Measurements from ENCODE around the gene KCNQ1OT1.

Gene KCNQ1OT1

DNA sequence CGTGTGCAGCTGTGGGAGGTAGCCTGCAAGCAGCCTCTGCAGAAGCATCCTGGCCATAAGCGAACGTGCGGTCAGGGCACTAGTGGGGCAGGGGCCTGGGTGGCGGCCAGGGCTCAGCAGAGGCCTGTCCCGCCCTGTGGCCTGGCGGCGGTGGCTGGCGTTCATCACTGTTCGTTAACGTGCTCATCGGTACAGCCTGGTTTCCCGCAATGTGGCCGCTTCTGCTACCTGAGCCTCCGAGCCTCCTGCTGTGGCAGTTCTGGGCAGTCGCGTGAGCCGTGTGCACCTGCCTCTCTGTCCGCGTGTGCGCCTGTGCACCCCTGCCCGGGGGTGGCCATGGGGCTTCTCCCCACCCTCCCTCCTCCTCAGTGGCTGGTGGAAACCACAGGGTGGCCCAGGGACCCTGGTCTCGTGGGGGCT, 117.9 kb downstream of the KCNQ1OT1 start:
- no peak overlapping the region for H3K4ac ChIP-seq (ENCODE audit: low read length)
- H2AFZ ChIP-seq (ENCODE audit: low read length), result no peak overlapping the region
- H3K18ac ChIP-seq (ENCODE audit: low read length), result peak overlapping the region; percentile 86
- no peak overlapping the region for H3K4me3 ChIP-seq (ENCODE audit: low read length in 2 of 2)
- peaks cover 0 to 8% of the 10 kb centered on the region in 2 donors for H3K4me1 ChIP-seq (ENCODE audit: control insufficient read depth in 2 of 2, insufficient read depth in 1 of 2, low read depth in 1 of 2, low read length in 2 of 2)
- peak overlapping the region; percentile 97 for H3K14ac ChIP-seq (ENCODE audit: low read length)
- no CpG with 5 or more reads among the region's 23 CpGs for WGBS, 2 donors (ENCODE audit: extremely low coverage in 2 of 2, insufficient read length in 2 of 2, insufficient replicate concordance in 1 of 2)
- no peak overlapping the region for H3K27ac ChIP-seq (replicated peaks; ENCODE audit: low read length)
- H3K27me3 ChIP-seq (ENCODE audit: control insufficient read depth in 3 of 3, insufficient read depth in 3 of 3, low read depth in 1 of 3, low read length in 3 of 3), result peaks cover 0 to 8% (median 0%) of the 10 kb centered on the region in 3 experiments
- peak overlapping the region; percentile 63 for H3K9ac ChIP-seq (ENCODE audit: low read depth, low read length, poor library complexity)
- H3K9me3 ChIP-seq (replicated peaks in 1 of 2; ENCODE audit: control insufficient read depth in 2 of 2, insufficient read depth in 1 of 2, low read depth in 1 of 2, low read length in 2 of 2), result no peaks in the 10 kb centered on the region
- peaks cover 2% of the 10 kb centered on the region for H3K79me1 ChIP-seq (ENCODE audit: low read depth, low read length)
- H2BK12ac ChIP-seq (ENCODE audit: low read length), result peak overlapping the region; percentile 63
- no peak overlapping the region for H2BK5ac ChIP-seq (ENCODE audit: low read length)
- peak overlapping the region; percentile 95 for H2AK5ac ChIP-seq (ENCODE audit: low read depth, low read length)
- peak overlapping the region; percentile 14 for H2BK15ac ChIP-seq (ENCODE audit: low read length)
- H4K91ac ChIP-seq (ENCODE audit: low read depth, low read length, poor library complexity), result no peak overlapping the region
- H4K8ac ChIP-seq (ENCODE audit: low read depth, low read length), result no peak overlapping the region
- no peak overlapping the region for H3K4me2 ChIP-seq (ENCODE audit: insufficient read depth, low read length, poor library complexity, severe bottlenecking)
- no peak overlapping the region for H2BK120ac ChIP-seq (ENCODE audit: low read depth, low read length)
- H3K23ac ChIP-seq (ENCODE audit: low read depth, low read length, poor library complexity), result peak overlapping the region; percentile 52
- no peak for DNase-seq (ENCODE audit: low spot score)
- H3K36me3 ChIP-seq (replicated peaks in 1 of 2; ENCODE audit: control insufficient read depth in 2 of 2, insufficient read depth in 2 of 2, low read length in 2 of 2), result no peaks in the 10 kb centered on the region

DNA sequence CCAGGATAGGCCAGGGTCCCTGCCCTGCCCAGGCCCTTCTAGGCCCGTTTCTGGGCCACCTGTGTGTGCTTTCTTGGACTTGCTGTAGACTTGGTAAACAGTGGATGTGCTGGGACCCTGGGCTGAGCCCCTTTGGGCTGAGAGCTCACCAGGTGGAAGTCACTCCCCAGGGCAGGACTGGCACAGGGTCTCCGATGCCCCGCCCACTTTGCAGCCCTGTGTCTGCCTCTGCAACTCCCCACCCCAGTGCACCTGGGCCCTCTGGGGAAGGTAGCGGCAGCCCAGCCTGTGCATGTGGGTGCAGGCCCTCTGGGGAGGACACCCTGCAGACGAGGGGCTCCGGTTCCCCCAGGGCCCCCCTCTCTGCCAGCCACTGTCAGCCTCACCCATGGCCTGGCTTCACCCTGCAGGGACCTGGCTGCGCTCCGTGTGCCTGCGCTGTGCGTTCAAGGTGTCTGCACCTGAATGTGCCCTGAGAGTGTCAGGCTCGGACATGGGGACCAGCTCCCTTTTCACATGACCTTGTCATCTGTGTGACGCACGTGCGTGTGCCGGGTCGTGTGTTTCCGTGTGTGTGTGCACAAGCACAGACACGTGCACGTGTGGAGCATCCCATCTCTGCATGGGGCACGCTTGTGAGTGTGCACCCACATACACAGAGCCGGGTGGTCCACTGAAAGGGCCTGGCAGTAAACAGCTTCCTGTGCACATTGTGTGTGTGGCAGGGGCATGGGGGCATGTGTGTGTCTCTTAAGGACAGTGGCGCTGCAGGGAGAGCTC, 118.5 kb downstream of the KCNQ1OT1 start:
- Histone ChIP-seq H2BK15ac (ENCODE audit: low read length) (peak overlapping the region; percentile 14), H2AFZ (ENCODE audit: low read length) (no peak overlapping the region), H3K4me1 (ENCODE audit: control insufficient read depth in 2 of 2, insufficient read depth in 1 of 2, low read depth in 1 of 2, low read length in 2 of 2) (peaks cover 0 to 8% of the 10 kb centered on the region in 2 donors), H4K91ac (ENCODE audit: low read depth, low read length, poor library complexity) (no peak overlapping the region), H2AK5ac (ENCODE audit: low read depth, low read length) (peak overlapping the region; percentile 95), H3K4me2 (ENCODE audit: insufficient read depth, low read length, poor library complexity, severe bottlenecking) (no peak overlapping the region), H3K4me3 (ENCODE audit: low read length in 2 of 2) (no peak overlapping the region), H3K9me3 (replicated peaks in 1 of 2; ENCODE audit: control insufficient read depth in 2 of 2, insufficient read depth in 1 of 2, low read depth in 1 of 2, low read length in 2 of 2) (no peaks in the 10 kb centered on the region), H2BK120ac (ENCODE audit: low read depth, low read length) (peak overlapping the region; percentile 9), H3K27ac (replicated peaks; ENCODE audit: low read length) (no peak overlapping the region), H4K8ac (ENCODE audit: low read depth, low read length) (no peak overlapping the region), H3K27me3 (ENCODE audit: control insufficient read depth in 3 of 3, insufficient read depth in 3 of 3, low read depth in 1 of 3, low read length in 3 of 3) (peaks cover 0 to 7% (median 0%) of the 10 kb centered on the region in 3 experiments), H3K36me3 (replicated peaks in 1 of 2; ENCODE audit: control insufficient read depth in 2 of 2, insufficient read depth in 2 of 2, low read length in 2 of 2) (no peaks in the 10 kb centered on the region), H3K18ac (ENCODE audit: low read length) (peak overlapping the region; percentile 86), H3K79me1 (ENCODE audit: low read depth, low read length) (peaks cover 2% of the 10 kb centered on the region), H3K4ac (ENCODE audit: low read length) (peak overlapping the region; percentile 30), H3K23ac (ENCODE audit: low read depth, low read length, poor library complexity) (peak overlapping the region; percentile 52), H2BK12ac (ENCODE audit: low read length) (peak overlapping the region; percentile 63), H3K9ac (ENCODE audit: low read depth, low read length, poor library complexity) (peak overlapping the region; percentile 63), H3K14ac (ENCODE audit: low read length) (peak overlapping the region; percentile 97), H2BK5ac (ENCODE audit: low read length) (no peak overlapping the region)
- DNase-seq (ENCODE audit: low spot score), result no peak
- no CpG with 5 or more reads among the region's 22 CpGs for WGBS, 2 donors (ENCODE audit: extremely low coverage in 2 of 2, insufficient read length in 2 of 2, insufficient replicate concordance in 1 of 2)

DNA sequence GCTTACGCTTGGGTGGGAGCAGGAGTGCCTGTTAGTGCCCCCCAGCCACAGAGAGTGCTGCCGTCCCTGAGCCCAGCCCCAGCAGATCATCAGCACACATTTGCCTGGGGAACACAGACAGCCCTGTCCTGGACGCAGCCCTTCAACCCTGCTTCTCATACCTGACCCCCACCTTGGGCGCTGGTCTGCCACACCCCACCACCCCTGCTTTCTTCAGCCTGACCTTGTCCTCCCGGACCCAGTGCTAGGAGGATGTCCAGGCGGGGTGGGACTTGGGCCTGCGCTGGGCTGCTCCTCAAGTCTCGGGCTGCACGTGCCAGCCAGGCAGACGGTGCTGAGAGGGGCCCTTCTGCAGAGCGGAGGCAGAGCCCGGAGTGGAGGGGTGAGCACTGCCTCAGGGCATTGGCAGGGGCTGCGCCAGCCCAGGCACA, 119.2 kb downstream of the KCNQ1OT1 start:
- Histone ChIP-seq H3K18ac (ENCODE audit: low read length) (peak overlapping the region; percentile 69), H3K4me1 (ENCODE audit: control insufficient read depth in 2 of 2, insufficient read depth in 1 of 2, low read depth in 1 of 2, low read length in 2 of 2) (peaks cover 0 to 8% of the 10 kb centered on the region in 2 donors), H4K8ac (ENCODE audit: low read depth, low read length) (no peak overlapping the region), H2BK15ac (ENCODE audit: low read length) (peak overlapping the region; percentile 19), H3K4me3 (ENCODE audit: low read length in 2 of 2) (no peak overlapping the region), H4K91ac (ENCODE audit: low read depth, low read length, poor library complexity) (no peak overlapping the region), H3K14ac (ENCODE audit: low read length) (no peak overlapping the region), H3K36me3 (replicated peaks in 1 of 2; ENCODE audit: control insufficient read depth in 2 of 2, insufficient read depth in 2 of 2, low read length in 2 of 2) (no peaks in the 10 kb centered on the region), H3K79me1 (ENCODE audit: low read depth, low read length) (peaks cover 2% of the 10 kb centered on the region), H2BK5ac (ENCODE audit: low read length) (no peak overlapping the region), H3K9ac (ENCODE audit: low read depth, low read length, poor library complexity) (no peak overlapping the region), H3K27me3 (ENCODE audit: control insufficient read depth in 3 of 3, insufficient read depth in 3 of 3, low read depth in 1 of 3, low read length in 3 of 3) (peaks cover 0 to 7% (median 0%) of the 10 kb centered on the region in 3 experiments), H3K4ac (ENCODE audit: low read length) (no peak overlapping the region), H2BK12ac (ENCODE audit: low read length) (no peak overlapping the region), H3K9me3 (replicated peaks in 1 of 2; ENCODE audit: control insufficient read depth in 2 of 2, insufficient read depth in 1 of 2, low read depth in 1 of 2, low read length in 2 of 2) (no peaks in the 10 kb centered on the region), H2AK5ac (ENCODE audit: low read depth, low read length) (peak overlapping the region; percentile 95), H3K27ac (replicated peaks; ENCODE audit: low read length) (no peak overlapping the region), H3K4me2 (ENCODE audit: insufficient read depth, low read length, poor library complexity, severe bottlenecking) (no peak overlapping the region), H2BK120ac (ENCODE audit: low read depth, low read length) (peak overlapping the region; percentile 9), H2AFZ (ENCODE audit: low read length) (no peak overlapping the region), H3K23ac (ENCODE audit: low read depth, low read length, poor library complexity) (peak overlapping the region; percentile 77)
- DNase-seq (ENCODE audit: low spot score), result no peak
- WGBS, 2 donors (ENCODE audit: extremely low coverage in 2 of 2, insufficient read length in 2 of 2, insufficient replicate concordance in 1 of 2), result no CpG with 5 or more reads among the region's 13 CpGs

DNA sequence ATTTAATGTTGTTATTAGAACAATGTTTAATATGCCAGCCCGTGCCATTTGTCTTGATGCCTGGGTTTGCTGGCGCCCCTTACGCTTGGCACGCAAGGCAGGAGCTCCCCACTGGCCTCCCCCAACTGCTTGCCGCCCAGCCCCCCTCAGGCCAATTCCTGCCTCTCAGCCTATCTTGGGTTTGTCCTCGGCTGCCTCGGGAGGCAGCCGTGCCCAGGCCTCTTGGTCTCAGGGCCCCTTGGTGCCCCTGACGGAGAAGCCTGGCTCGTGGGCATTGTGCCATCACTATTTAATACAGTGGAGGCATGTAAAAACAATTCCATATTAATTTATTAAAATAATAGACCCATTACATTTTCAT, 119.8 kb downstream of the KCNQ1OT1 start:
- Histone ChIP-seq H2BK15ac (ENCODE audit: low read length) (peak overlapping the region; percentile 19), H3K4me3 (ENCODE audit: low read length in 2 of 2) (no peak overlapping the region), H3K9me3 (replicated peaks in 1 of 2; ENCODE audit: control insufficient read depth in 2 of 2, insufficient read depth in 1 of 2, low read depth in 1 of 2, low read length in 2 of 2) (no peaks in the 10 kb centered on the region), H3K36me3 (replicated peaks in 1 of 2; ENCODE audit: control insufficient read depth in 2 of 2, insufficient read depth in 2 of 2, low read length in 2 of 2) (no peaks in the 10 kb centered on the region), H2BK12ac (ENCODE audit: low read length) (no peak overlapping the region), H2AK5ac (ENCODE audit: low read depth, low read length) (no peak overlapping the region), H3K79me1 (ENCODE audit: low read depth, low read length) (peaks cover 2% of the 10 kb centered on the region), H3K18ac (ENCODE audit: low read length) (no peak overlapping the region), H3K4me1 (ENCODE audit: control insufficient read depth in 2 of 2, insufficient read depth in 1 of 2, low read depth in 1 of 2, low read length in 2 of 2) (peaks cover 0 to 11% of the 10 kb centered on the region in 2 donors), H4K8ac (ENCODE audit: low read depth, low read length) (no peak overlapping the region), H2AFZ (ENCODE audit: low read length) (no peak overlapping the region), H3K9ac (ENCODE audit: low read depth, low read length, poor library complexity) (no peak overlapping the region), H3K27me3 (ENCODE audit: control insufficient read depth in 3 of 3, insufficient read depth in 3 of 3, low read depth in 1 of 3, low read length in 3 of 3) (peaks cover 0 to 7% (median 0%) of the 10 kb centered on the region in 3 experiments), H2BK120ac (ENCODE audit: low read depth, low read length) (no peak overlapping the region), H3K4ac (ENCODE audit: low read length) (no peak overlapping the region), H3K4me2 (ENCODE audit: insufficient read depth, low read length, poor library complexity, severe bottlenecking) (no peak overlapping the region), H2BK5ac (ENCODE audit: low read length) (no peak overlapping the region), H3K23ac (ENCODE audit: low read depth, low read length, poor library complexity) (no peak overlapping the region), H3K27ac (replicated peaks; ENCODE audit: low read length) (no peak overlapping the region), H4K91ac (ENCODE audit: low read depth, low read length, poor library complexity) (no peak overlapping the region), H3K14ac (ENCODE audit: low read length) (no peak overlapping the region)
- DNase-seq (ENCODE audit: low spot score), result no peak
- WGBS, 2 donors (ENCODE audit: extremely low coverage in 2 of 2, insufficient read length in 2 of 2, insufficient replicate concordance in 1 of 2), result no CpG with 5 or more reads among the region's 10 CpGs

Data from neuronal stem cell (in vitro differentiated cells).